Fibroblast of upper back skin (primary cell): ENCODE measurements around the gene SV2C.
A peak's percentile ranks its signal among the peaks of the same experiment; 100 is the strongest.
"Not testable (repeated sequence)": the region's sequence is repeated elsewhere in the genome, so short reads cannot be mapped to it uniquely, and the experiment has no call there.

Experiments
- DNase-seq: peaks from one replicate; pipeline ENCODE4 v3.0.0-alpha.2; 2013

The SV2C gene

DNA sequence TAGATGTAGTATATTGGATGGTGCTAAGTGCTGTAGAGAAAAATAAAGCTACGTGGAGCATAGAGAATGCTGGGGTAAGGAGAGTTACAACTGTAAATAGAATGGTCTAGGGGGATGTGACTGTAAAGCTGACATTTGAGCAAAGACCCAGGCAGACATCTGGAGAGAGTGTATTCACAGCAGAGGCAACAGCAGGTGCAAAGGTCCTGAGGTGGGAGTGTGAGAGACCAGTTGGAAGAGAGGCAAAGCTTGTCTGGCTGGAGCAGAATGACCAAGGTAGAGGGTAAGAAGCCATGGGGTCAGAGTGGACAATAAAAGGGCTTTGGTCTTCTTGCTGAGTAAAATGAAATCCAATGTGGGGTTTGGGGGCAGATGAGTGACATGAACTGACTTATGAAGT lies 227.0 kb downstream of the SV2C start:
- no peak for DNase-seq

DNA sequence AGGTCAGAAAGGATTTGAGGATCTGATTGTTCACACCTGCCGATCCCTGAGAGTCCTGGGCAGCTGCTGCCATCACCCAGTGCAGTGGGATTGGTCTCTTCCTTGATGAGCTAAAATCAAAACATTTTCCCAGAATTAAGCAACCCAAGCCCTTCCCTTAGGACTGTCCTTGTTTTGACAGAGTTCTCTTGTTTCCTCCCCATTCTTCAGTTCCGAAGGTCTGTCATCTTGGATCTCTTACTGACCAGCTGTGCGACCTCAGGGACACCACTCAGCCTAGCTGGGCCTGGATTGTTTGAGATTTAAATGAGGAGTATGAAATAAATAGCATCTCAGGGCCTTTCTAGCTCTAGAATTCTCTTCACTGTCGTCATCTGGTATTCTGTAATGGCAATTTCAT lies 229.6 kb downstream of the SV2C start:
- DNase-seq: no peak

DNA sequence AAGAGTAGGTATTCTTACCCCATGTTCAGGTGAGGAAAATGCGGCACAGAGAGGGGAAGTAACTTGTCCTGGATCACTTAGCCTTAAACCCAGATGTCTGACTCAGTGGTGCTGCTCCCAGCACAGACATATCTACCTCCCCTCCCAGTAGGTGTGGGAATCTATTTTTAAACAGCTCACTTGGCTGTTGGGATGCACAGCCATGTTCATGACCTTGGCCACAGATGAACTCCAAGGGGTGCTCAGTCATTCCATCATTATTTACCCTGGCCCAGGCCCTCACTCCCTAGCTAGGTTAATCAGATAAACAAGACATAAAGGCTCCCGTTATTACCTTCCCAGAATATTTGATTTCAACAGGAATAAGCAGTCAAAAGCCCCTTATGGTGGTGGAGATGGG lies 231.5 kb downstream of the SV2C start:
- no peak for DNase-seq

DNA sequence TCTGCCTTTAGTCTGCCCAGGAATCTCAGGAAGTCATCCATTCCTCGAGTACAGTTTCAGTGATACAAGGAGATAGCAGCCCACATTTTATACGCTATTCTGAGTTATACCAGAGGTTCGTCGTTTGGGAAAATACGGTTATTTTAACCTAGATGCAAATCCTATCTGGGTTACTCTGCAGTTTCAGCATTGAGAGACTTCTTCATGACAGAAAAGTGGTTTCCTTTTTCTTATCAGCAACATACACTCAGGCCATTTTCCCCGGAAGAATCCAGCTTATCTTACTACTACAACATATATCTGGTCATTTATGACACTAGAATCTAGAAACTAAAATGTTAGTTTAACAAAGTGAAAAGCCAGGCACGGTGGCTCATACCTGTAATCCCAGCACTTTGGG lies 236.5 kb downstream of the SV2C start:
- DNase-seq: no peak

DNA sequence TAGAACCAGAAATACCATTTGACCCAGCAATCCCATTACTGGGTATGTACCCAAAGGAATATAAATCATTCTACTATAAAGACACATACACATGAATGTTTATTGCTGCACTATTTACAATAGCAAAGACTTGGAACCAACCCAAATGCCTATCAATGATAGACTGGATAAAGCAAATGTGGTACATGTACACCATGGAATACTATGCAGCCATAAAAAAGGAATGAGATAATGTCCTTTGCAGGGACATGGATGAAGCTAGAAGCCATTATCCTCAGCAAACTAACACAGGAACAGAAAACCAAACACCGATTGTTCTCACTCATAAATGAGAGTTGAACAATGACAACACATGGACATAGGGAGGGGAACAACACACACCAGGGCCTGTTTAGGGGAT lies 240.3 kb downstream of the SV2C start:
- DNase-seq: not testable (repeated sequence)

DNA sequence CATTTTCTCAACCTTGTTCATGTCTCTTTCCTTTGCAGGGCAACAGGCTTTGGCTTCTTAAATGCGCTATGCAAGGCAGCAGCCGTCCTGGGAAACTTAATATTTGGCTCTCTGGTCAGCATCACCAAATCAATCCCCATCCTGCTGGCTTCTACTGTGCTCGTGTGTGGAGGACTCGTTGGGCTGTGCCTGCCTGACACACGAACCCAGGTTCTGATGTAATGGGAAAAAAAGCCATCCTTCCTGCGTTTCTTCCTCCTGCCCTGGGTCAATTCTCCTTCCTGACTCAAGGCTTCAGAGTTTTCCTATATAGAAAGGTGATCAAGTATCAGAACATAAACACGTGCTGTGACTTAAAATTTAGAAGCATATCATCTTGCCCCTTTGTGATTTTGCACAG lies 242.1 kb downstream of the SV2C start:
- no peak for DNase-seq

DNA sequence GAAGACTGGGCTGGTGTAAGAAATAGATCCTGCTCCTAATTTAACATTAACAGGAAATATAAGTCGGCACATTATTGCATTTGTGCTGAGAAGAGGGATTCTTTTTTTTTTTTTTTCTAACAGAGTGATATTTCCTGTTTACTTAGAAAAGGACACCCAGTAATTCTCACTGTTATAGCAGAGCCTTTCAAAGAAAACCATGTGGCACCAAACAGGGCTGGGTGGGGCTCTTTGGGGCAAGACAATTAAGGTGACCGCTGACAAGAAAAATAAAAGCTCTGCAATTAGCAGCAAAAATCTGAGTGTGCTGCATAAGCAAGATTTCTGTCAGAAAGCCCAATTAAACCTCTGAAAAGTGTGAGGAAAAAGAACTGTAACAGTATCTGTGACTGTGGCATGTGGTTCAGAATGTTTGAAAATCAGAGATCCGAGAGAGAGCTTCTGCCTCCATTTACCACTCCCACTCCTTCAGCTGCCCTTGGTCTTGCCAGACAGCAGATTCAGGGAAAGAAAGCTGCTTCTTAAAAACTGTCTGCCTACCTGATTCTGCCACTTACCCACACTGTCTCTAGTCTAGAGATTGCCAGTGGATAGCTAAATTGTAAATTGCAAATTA lies 242.8 kb downstream of the SV2C start:
- no peak for DNase-seq

DNA sequence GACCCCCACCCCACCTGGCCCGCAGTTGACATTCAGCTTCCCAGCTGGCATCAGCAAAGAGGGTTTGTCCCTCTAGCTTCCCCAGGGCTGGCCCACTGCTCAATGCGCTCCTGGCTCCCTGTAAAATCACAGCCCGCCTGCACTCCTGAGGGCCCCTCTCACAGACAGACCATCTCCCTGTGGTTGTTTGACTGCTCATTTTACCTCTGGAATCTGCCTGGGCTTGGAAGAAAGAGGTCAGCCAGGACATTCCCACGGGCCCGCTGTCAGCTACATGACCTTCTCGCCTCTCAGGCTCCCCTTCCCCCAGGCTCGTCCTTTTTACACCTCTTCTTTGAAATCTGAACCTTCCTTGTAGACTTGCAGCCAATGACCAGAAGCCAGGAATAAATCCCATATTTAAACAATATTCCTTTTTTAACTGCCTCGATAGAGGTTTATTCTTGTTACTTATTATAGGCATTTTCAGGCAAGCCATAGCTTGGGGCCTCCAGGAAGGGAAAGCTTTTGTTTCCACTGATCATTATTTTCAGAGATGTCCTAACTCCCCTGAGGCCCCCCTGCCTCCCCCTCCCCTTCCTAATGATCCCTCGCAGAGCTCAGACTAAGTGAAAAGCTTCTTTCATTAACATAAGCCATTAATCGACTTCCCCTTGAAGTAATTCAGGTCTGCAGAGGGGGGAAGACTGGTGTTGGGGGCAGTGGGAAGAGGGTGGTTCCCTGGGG lies 243.6 kb downstream of the SV2C start:
- DNase-seq: no peak

DNA sequence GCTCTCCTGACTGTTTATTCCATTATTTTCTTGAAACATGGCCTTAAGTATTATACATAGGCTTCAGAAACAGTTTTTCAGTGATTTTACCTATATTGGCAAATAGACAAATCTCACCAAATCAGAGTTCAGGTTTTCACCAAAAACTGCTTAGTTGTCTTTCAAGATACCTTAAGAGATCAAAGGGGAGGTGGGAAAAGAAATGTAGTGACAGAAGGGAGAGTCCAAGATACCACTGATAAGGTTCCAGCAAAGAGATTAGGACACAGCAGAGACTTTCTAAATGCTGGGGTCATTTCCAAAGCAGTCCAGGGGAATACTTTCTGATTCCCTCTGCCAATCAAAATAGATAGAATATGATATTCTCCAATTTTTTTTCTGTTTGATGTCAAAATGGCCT lies 246.2 kb downstream of the SV2C start:
- no peak for DNase-seq

DNA sequence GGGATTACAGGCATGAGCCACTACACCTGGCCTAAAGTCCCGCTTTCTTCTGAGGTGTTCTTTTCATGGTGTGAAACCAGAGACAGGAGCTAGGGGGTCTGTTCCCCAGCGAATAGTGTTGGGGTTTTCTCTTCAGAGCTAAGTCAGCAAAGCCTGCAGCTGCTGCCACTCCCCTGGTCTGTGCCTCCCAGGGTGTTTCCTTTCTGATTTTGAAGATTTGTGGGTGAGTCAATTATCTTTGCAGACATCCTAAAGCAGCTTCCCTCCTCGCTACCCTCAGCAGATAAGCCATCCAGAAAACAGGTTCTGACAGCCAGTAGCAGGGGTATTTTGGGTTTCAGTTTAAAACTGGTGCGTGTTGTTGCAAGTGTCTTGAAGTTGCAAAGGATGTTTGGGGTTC lies 247.9 kb downstream of the SV2C start:
- no peak for DNase-seq

DNA sequence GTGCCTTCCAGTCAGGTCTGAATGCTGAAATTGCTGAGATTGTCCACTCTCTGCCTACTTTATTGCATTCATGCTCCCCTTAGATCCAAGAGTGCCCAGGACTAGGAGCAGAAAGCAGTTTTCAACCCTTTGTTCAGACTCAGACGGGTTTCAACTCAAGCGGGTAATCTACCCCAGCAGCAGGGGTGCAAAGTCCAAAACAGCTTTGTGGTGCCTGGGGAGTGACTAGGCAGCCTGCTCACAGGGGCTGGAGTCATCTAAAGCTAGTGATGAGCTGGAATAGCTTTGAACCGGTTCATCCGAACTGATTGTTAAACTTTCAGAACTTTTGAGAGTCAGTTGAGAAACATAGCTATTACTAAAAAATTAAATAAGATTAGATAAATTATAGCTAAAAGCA lies 248.9 kb downstream of the SV2C start:
- no peak for DNase-seq

DNA sequence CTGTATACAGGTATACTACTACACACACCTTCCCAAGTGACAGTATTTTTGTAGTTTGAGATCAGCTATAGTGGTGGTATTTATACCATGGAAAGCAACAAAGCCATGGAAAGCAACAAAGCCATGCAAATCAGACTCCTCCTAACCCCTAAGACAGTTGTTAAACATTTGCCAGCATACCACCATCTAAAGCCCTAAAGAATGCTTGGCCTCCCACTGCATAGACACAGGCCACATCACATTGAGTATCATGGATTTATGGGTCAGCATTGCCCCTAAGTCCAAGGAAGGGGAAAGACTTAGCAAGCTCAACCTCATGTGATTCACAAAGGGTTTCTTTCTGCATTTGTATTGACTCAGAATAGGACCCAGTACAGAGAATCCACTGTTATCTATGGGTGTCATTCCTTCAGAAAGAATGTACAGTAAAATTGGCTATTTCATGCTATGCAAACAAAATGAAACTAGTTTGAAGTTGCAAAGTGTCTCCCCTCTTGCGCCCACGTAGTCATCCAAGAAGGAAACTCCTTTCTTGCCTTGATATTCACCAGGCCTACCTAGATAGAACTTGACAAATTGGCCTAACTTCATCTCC lies 249.5 kb downstream of the SV2C start:
- no peak for DNase-seq

DNA sequence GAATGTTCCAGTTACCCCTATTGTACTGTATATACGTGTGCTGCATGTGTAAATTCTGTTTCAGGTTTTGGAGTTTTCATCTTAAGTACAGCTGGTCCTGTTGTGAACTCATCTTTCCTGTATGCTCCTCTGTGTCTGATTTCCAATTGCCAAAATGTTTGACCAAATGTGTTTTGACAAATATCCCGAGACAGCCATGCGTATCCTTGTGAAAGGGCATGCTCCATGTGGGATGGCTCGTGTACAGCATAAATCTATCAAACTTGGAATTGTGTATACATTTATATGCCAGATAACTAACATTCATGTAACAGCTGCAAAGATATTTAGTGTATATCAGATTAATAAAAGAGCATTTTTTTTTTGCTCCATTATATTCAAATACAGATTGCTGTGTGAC lies 250.4 kb downstream of the SV2C start:
- no peak for DNase-seq

DNA sequence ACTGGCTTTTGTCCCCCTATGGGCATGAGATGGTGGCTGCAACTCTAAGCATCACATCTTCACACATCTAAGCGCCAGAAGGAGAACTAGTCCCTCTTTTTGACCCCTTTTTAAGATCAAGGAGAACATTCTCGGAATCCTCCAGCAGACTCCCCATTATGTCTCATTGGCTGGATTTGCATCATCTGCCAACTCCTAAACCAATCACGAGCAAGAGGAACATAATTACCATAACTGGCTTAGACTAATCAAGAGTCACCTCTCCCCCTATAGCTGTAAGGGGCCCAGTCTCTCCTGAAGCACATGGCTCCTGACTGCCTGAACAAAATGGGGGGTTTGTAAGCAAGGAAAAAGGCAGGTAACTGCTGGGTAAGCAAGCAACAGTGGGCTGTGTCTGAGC lies 251.4 kb downstream of the SV2C start:
- no peak for DNase-seq

DNA sequence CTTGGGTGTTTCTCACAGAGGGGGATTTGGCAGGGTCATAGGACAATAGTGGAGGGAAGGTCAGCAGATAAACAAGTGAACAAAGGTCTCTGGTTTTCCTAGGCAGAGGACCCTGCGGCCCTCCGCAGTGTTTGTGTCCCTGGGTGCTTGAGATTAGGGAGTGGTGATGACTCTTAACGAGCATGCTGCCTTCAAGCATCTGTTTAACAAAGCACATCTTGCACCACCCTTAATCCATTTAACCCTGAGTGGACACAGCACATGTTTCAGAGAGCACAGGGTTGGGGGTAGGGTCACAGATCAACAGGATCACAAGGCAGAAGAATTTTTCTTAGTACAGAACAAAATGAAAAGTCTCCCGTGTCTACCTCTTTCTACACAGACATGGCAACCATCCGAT lies 252.3 kb downstream of the SV2C start:
- DNase-seq: not testable (repeated sequence)

DNA sequence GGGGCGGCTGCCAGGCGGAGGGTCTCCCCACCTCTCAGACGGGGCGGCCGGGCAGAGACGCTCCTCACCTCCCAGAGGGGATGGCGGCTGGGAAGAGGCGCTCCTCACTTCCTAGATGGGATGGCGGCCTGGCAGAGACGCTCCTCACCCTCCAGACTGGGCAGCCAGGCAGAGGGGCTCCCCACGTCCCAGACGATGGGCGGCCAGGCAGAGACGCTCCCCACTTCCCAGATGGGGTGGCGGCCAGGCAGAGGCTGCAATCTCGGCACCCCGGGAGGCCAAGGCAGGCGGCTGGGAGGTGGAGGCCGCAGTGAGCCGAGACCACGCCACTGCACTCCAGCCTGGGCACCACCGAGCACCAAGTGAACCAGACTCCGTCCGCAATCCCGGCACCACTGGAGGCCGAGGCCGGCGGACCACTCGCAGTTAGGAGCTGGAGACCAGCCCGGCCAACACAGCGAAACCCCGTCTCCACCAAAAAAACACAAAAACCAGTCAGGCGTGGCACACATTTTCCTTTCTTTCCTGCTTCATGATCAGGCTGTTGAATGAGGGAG lies 253.1 kb downstream of the SV2C start:
- DNase-seq: not testable (repeated sequence)

DNA sequence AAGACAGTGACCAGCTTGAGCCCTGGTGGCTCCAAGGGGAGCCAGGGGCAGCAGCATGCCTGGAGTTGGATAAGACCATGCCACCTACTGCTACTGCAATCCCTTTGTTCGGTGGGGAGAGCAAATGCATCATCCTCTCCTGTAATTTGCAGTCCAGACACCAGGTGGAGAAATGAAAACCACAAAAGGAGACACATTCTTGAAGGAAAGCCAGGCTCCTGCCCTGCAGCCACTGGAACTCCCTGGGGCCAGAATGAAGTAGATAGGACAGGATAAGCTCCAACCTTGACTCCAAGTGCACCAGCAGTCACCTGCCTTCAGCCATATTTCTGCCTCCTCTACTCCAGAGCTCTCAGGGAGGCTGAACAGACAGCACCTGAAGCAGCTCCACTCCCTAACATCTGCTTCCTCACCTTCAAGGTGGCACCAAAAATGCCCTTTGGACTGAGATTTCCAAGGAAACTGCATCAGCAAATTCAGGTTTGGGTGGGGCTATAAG lies 254.8 kb downstream of the SV2C start:
- DNase-seq: peak; percentile 75

DNA sequence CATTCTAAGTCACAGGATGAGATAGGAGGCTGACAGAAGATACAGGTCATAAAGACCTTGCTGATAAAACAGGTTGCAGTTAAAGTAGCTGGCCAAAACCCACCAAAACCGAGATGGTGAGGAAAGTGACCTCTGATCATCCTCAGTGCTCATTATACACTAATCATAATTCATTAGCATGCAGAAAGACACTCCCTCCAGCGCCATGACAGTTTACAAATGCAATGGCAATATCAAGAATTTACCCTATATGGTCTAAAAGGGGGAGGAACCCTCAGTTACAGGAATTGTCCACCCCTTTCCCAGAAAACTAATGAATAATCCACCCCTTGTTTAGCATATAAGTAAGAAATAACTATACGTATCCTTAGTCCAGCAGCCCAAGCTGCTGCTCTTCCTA lies 256.7 kb downstream of the SV2C start:
- DNase-seq: no peak

DNA sequence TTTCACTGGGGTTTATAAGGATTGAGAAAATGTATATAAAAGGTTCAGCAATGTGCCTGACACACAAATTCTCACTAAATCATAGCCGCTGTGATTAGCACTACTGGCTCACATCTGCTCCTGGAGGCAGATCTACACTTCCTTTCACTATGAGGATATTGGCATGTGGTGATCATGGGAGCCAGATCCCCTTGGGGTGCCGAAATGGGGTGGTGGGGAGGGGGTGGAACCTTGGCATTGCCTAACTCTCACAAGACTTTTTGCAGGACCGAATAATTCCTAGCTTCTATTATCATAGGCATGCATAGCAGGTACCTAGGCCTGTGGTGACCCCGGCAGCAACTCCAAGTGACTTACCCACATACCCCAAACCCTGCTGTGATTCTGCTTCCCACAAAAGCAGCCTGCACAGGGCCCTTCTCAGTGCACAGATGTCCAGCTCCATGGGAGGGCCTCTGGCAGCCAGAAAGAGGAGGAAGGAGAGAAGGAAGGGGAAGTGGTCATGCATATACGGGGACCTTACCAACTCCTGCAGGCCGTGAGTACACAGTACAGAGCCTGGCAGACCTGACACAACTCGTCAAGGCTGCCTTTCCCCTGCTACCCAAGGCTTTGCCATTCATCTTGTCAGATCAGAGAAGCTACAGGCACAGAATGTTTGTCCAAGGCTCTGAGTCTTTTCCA lies 258.6 kb downstream of the SV2C start:
- DNase-seq: no peak

DNA sequence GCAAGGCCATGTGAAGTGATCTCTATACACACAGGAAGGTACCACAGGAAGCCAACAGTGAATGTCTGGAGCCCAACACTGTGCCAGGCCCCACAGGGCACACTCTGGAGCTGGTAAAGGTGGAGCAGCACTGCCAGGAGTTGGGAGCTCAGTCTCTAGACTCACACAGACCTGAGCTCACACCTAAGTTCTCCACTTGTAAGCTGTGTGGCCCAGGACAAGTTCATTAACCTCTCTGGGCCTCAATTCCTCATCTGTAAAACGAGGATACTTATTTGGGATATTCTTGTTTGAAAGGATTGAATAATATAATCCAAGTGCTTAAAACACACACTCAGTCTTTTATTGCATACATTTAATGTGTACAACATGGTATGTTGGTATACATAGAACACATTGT lies 259.3 kb downstream of the SV2C start:
- no peak for DNase-seq

DNA sequence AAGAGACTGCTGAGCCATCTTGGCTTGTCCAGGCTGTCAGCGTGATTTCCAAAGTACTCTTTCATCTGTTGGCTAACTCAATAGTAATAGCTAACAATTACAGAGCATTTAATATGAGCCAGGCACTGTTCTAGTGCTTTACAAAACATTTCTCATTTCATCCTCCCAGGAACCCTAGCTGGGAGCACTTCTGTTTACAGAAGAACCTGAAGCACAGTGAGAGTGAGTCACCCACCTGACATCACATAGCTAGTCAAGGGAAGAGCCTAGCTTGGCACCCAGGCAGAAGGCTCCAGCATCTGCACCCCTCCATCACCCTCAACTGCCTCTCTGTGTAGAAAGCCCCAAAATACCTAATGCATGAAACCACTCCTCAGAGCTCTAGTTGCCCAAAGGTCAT lies 262.4 kb downstream of the SV2C start:
- DNase-seq: no peak

DNA sequence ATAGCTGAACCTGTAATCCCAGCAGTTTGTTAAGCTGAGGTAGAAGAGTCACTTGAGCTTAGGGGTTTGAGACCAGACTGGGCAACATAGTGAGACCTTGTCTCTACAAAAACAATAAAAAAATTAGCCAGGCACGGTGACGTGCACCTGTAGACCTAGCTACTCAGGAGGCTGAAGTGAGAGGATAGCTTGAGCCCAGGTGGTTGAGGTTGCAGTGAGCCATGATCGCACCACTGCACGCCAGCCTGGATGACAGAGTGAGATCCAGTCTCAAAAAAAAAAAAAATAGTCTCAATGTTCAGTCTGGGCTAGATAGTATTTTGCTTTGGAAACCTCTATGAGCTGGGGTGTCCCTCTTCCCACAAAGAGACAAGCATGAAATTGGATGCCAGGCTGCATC lies 268.0 kb downstream of the SV2C start:
- DNase-seq: no peak

DNA sequence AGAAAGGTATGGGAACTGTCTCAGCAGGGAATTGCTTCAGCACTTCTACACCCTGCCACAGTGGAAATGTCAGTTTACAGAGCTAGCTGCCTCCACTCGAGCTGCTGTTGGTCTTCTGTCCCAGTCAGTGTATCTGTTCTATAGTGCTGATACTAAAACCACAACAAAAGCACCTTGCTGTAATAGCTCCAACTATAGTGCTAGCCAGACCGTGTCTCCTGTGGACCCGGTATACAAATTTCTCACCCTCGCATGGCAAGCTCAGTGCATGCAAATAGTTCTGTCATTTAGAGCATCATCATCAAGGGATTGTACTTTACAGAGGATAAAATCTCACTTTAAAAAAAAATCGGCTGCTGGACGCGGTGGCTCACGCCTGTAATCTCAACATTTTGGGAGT lies 268.4 kb downstream of the SV2C start:
- DNase-seq: no peak

DNA sequence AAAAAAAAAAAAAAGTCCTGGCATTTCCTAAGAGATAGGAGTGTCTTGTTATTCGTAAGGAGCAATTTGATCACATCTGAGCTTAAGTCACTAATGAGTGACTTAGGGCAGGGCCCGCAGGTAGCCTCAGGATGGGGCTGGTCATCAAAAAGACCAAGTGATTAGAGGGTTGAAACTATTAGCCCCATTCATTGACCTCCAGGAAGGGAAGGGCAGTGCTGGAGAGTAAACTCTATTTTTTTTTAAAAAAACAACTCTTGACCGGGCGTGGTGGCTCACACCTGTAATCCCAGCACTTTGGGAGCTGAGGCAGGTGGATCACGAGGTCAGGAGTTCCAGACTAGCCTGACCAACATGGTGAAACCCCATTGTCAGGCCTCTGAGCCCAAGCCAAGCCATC lies 273.7 kb downstream of the SV2C start:
- no peak for DNase-seq
